ENCODE data around the gene A4GNT.

GRCh38 chr3:138132239-138132638, at the start of gene A4GNT:
- TF ChIP-seq GATA2 (IDR thresholded peaks at IDR 0.05; ENCODE audit: low read depth, low read length) = no peak
- TF ChIP-seq GATA3 (IDR thresholded peaks at IDR 0.05; ENCODE audit: low read depth, low read length) = no peak
